Stimulated activated CD8-positive, alpha-beta memory T cell treated with anti-CD3 and anti-CD28 coated beads, Interleukin-12 subunit alpha, Interleukin-12 subunit beta, amount 100 ng/mL, for 24 hours (primary cell): Measurements from ENCODE around the gene SGSM2.

Experiments
- DNase-seq: peaks from one replicate; pipeline ENCODE4 v3.0.0-alpha.2; 2020; ENCODE audit errors: extremely low read depth

SGSM2 gene

DNA sequence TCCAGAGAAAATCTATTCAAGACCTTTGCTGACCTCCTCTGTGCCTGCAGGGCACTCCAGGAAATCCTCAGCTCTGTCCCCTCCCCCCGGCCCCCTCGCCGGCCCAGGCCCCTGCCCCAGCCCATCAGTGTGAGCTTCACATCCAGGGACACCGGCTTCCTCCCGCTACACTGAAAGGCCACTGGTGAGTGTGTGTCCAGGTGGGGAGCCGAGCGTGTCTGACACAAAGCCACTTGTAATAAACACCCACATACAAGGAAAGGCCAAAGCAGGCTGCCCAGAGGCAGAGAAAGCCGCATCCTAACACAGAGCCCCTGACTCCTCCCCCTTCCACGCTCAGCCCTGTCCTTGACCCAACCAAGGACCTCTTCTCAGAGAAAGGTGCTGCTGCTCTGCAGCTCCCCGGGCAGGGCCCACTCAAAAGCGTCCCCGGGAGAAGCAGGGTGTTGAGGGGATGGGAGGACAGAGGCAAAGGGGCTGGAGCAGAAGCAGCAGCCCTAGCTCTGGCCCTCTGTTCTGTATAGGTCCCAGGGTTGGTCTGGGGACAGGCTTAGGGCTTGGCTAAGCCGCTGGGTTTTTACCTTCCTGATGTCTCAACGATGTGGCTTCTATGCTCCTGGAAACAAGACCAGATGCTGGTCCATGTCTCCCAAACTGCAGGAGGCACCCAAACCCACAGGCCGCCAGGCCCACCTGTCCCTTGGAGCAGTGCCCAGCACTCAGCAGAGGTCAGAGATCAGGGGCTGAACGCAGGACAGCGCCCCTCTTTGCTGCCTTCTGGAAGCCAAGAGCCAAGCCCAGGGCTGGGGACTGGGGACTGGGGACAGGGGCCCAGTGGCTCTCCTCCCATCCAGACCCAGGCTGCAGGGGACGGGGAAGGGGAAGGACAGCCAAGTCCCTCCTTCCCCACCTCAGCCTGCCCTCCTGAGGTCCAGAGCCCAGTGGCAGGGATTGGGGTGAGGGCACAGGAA is 48.2 kb downstream of the SGSM2 start:
- no peak for DNase-seq

DNA sequence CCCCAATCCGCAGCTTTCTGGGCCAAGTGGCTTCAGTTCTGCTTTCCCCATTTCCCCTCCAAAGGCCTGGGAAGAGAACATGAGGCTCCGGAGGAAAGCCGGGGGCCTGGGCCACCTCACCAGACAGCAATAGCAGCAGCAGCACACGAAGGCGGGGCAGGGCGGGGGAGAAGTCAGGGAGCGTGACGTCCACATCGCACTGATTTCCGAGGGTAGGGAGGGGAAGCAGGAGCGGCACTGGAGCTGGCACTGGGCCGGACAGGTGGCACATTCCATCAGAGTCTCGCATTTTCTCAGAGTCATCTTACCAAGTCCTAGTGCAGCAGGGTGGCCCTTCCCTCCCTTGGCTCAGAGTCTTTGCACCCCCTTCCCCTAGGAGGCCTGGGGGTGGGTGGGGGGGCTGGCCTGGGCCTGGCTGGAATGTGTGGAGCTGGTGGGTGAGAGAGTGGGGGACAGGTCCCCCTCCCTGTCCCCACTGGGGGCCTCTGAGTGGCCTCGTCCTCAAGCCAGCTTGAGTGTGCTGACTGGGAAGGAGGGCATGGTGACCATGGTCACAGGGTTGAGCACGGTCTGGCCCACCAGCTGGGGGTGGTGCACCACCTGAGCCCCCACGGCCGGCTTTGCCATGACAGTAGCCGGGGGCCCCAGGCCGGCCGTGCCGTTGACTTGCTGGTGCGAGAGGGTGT is 49.2 kb downstream of the SGSM2 start:
- DNase-seq: no peak

DNA sequence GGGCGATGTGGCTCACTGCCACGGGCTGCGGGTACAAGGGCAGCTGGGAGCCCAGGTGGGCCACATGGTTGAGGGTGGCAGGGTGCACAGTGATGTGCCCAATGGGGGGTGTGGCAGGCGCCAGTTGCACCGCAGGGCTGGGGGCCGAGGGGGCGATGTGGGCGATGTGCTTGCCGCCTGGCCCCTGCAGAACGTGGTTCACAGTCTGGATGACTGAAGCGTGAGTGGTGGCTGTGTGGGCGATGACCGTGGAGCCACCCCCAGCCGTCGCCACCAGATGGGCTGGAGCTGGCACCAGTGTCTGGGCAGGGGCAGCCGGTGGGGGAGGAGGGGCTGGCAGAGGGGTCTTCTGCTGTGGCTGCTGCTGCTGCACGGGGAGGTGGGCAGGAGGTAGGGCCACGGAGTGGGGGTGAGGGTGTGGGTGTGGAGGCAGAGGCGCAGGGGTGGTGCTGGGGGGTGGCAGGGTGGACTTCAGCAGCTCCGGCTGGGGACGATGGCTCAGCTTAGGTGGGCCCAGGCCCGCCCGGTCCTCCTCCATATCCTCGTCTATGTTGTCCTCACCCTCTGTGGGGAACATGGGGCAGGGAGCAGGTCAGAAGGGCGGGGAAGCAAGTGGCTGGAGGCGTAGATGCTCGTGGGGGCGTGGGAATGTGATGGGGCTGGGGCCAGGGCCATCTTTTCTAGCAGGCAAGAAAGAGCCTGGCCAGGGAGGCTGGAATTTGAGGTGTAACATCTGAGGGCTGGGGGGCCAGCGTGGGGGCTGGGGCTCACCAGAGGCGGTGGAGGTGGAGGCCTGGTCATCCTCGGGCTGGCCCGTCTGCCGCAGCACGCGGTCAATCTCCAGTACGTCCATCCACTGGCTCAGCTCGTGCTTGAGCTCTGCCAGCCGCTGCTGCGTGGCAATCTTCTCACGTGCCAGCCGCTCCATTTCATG is 50.1 kb downstream of the SGSM2 start:
- no peak for DNase-seq

DNA sequence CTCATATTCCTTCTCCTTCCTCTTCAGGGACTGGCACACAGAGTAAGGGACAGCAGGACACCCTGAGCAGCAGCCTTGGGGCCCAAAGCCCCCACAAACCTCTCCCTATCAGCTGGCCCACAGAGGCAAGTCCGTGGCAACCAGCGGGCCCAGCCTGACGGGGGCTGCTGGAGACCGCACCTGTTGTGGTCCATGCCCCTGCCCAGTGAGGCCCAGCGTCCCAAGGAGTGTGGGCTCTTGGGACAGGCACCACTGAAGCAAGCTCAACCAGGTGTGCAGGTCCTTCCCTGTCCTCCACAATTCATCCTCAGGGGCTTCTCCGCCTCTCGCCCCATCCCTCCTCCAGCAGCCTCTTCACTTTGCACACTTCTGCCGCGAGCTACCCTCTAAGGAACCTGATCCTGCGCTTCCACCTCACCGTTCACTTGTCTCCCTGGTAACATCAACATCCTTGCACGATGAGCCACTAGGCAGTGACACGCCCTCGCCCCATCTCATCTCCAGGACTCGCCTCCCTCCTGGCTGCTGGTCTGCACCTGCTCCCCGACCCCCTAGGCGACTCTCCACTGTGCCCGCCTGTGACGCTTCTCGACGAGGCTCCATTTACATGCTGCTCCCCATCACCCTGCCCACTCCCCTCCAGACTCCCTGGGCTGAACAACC is 50.9 kb downstream of the SGSM2 start:
- DNase-seq: no peak

DNA sequence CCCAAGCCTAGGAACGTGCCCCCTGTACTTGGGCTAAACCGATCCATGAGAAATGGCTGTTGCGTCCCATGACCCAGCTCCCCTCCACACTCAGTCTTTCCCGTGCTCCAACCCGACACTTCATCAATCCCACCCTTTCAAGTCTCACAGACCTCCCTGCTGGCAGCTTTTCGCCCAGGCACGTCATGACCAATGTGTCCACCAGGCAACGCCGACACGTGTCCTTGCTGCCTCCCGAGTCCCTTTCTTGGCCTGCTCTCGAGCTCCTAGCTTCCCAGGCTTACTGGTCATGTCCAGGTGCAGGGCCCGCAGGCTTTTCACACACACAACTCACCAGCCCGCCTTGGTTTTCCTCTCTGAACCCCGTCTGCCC is 51.4 kb downstream of the SGSM2 start:
- no peak for DNase-seq

DNA sequence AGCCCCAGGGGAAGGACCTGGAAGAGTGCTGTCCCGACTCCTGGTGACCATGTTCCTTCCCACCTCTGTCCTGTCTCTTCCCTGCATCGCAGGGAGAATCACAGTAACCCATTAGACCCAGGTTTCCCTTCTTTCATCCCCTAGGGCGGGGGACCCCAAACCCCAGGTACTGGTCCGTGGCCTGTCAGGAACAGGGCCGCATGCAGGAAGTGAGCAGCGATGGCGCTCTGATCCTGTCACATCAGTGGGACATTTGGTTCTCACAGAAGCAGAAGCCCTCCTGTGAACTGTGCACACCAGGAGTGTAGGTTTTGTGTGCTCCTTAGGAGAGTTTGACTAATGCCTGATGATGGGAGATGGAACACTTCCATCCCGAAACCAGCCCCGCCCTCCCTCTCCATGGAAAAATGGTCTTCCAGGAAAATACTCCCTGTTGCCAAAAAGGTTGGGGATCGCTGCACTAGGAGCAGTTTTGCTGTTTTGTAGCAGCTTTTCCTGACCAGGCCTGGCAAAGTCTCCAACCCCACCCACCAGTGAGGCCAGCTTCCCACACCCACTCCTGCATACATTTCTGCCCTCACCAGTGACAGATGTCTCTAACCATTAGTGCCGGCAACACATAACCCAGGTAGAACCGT is 53.0 kb downstream of the SGSM2 start:
- DNase-seq: no peak

DNA sequence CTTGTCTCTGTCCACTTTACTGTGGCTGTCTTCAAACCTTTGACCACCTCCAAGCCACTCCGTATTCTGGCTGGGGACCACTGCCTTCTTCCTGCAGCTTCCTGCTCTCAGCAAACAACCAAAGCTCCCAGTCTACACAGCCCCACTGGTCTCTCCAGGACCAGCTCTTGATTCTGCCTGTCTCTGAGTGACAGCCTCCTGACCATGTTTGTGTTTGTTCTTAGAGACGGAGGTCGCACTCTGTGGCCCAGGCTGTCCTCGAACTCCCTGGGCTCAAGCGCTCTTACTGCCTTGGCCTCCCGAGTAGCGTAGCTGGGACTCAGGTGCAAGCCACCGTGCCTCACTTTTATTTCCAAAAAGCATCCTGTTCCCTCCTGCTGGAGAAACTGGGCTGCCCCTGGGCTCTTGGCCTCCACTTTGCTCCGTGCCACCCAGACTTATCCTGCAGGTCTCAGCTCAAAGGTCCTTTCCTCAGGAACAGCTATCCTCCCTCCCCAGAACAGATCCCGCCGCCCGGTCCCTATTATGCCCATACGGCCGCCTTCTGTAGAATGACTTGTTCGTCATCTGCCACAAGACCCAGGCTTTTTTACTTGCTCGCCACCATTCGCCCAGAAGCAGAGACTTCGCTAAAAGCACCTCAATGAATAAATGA is 54.4 kb downstream of the SGSM2 start:
- DNase-seq: no peak

DNA sequence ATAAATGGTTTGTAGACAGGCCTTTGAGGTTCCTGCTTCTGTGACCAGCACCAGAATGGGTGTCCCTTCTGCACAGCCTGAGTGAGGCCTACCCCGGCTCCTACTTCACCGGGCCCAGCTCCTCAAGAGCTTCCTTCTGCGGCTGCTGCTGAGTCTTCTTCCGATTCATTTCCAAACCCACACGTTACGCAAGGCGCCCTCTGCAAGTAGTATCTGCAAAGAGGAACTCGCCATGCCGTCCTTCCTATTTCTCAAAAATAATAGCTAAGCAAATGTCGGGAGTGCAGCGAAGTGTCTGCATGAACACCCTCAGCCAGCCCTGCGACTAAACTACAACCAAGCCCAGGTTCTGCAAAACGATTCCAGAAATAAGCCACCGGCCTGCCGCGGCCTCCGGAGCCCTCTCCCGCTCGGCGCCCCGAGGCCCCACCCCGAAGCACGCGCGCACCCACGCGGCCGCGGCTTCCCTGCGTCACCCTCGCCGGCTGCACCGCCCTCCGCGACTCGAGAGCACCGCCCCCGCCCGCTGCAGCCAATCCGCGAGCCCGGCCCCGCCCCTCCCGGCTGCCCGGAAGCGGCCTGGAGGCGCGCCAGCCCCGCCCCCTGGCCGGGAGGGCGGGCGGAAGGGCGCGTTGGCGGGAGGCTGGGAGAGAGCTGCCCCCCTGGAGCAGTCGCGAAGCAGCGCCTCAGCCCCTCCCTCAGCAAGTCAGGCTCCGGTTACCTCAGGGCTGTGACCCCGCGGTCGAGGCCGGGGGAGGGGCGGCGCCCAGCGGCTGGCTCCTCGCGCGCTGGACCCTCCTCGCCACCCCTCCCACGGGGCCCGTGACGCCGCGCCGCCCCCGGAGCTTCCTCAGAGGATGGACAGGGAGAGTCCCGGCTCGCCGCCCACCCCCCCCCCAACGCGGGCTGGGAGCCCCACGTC is 55.2 kb downstream of the SGSM2 start:
- DNase-seq: peak; percentile 97

DNA sequence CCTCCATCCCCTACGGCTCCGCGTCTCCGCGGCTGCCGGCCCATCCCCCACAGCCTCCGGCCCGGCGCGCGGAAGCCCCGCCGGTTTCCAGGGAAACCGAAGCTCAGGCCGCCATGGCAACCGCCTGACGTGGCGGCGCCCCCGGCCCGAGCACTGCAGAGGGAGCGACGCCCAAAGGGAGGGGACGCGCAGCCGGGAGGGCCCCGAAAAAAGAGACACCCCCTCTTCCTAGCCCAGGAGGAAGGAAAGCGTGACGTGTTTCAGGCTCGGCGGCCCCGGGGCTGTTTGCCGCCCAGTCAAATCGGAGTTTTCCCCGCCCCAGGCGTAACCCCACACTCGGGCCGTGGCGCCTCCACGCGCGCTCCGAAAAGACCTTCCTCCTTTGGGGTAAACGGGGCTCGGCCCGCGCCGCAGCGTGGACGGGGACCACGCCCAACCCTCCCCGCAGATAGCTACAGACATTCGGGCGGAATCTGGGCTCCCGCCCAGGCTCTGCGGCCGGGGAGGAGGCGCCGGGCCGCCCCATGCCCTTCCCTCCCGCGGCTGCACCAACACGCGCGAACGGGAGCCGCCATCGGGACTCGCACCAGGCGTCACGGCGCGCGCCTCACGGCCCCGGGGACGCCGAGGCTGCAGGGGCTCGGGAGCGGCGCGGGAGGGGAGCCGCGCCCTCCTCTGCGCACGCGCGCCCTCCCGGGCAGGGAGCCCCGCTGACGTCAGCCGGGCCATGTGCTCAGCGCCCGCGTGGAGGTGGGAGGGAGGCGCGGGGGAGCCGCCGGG is 56.1 kb downstream of the SGSM2 start:
- DNase-seq: no peak

DNA sequence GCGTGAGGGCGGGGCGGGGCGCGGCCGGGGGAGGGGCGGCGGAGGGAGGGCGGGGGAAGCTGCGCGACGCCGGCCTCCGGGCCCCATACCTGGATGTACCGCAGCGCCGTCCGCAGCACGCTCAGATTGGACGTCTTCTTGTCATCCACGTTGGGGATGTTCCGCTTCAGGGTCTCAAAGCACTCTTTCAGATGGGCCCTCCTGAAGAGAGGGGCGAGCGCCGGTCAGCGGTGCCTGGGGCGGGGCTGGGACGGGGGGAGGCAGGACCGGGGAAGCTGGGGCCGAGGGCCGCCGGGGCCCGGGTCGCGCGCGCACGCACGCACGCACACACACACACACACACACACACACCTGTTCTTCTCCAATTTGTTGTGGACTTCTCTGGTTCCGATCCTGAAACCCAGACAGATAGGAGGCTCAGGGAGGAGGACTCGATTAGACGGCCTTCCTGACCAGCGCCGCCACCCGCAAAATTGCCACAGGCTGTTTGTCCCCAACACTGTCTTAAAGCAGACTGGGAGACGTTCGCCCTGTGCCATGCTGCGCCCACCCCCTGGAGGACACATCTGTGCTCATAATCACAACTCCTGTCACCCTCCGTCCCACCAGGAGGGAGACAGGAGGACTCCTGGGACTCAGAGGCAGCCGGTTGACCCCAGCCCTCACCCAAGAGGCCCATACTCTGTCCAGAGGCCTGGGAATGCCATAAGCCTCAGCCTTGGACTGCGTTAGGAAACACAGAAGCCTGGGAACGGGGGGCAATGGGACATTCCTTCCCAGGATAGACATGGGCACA is 56.9 kb downstream of the SGSM2 start:
- DNase-seq: no peak

DNA sequence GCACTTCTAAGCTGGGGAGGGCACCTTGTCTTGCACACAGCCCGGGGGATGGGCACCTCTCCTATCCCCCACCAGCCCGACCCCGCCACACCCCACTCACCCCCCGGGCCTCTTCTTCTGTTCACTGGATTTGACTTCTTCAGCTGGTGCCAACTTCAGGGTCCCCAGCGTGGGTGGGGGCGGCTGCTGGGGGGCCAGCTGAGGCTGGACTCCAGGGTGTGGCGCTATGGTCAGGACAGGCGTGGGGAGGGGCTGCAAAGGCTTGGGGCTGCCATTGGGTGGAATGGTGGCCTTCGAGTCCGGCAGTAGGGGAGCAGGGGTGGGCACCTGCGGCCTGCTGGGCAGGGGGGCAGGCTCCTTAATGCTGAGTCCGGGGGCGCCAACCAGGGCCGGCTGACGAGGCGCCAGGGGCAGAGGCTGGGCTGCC is 57.5 kb downstream of the SGSM2 start:
- no peak for DNase-seq

DNA sequence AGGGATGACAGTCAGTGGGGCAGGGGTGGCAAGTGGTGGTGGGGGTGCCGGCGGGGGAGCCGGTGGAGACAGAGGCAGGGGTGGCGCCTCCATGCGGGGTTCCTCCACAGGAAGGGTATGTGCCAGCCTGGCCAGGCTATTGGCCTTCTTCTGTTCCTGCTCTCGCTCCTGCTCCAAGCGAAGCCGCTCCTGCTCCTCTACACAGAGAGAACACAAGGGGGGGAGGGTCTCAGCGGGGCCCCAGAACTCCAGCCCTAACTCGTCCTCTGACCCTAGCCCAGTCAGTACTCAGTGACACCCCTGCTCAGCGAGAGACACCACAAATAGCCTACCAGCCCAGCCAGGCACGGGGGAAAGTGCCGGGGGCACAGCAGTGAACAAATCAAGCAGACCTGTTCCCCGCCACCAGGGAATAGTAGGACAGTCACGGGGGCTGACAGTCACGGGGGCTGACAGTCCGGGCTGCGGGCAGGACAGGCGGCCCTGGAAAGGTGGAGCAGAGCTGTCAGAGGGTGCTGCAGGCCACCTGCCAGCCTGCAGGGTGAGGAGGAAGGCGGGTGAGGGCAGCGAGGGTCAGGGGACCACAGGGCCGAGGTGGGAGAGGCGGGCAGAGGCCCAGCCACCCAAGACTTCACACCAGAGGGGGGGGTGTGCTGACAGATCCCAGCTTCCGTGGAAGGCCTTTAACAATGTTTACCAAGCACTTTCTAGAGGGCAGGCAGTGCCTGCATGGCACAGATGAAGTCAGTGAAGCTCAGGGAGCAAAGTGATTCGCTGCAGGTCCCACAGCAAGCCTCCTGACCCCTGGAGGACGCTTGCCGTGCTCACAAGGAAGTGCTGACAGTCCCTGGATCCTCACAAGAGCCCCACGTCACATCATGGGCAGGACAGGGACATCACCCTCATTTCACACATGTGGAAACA is 58.2 kb downstream of the SGSM2 start:
- DNase-seq: no peak

DNA sequence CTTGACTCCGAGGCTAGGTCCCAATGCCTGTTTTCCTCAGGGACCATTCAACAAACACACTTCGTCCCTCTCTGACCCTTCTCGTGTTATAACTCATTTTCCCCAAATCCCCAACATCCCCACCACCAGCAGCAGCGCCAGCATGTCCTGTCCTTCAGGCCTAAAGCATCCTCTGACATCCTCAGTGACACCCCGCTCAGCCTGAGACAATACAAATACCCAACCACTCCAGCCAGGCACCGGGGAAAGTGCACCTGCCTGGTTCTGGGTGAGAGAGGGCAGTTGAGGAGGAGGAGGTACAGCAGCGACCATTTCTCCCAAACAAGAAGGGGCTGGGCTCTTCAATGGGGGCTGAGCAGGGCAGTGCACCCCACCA is 58.9 kb downstream of the SGSM2 start:
- no peak for DNase-seq

DNA sequence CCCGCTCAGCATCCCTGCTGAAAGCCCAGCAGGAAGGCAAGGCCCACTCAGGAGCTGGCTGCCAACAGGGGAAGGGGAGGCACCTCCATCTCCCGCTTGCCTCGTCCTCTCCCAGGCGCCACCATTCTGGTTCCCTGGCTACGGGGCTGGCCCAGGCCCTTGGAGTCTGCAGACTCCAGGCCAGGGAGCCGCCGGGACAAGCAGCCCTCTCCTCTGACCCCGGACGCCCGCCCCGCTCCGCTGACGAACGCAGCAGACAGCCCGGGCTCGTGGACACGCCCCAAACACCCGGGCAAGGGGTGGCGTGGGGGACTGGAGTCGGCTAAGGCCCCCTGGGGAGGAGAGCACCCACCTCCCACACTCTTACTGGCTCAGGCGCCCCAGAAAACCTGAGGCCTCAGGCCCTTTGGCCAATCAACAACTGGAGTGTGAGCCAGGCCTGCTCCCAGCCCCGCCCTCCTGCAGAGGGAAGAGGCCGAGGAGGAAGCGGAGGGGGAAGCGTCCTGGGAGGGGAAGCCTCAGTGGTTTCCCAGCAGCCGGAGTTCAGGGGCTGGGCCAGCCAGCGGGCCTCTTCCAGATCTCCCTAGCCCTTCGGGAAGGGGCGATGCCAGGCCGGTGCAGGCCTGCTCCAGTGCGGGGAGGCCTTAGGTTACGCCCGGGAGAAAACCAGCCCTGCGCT is 59.4 kb downstream of the SGSM2 start:
- no peak for DNase-seq

DNA sequence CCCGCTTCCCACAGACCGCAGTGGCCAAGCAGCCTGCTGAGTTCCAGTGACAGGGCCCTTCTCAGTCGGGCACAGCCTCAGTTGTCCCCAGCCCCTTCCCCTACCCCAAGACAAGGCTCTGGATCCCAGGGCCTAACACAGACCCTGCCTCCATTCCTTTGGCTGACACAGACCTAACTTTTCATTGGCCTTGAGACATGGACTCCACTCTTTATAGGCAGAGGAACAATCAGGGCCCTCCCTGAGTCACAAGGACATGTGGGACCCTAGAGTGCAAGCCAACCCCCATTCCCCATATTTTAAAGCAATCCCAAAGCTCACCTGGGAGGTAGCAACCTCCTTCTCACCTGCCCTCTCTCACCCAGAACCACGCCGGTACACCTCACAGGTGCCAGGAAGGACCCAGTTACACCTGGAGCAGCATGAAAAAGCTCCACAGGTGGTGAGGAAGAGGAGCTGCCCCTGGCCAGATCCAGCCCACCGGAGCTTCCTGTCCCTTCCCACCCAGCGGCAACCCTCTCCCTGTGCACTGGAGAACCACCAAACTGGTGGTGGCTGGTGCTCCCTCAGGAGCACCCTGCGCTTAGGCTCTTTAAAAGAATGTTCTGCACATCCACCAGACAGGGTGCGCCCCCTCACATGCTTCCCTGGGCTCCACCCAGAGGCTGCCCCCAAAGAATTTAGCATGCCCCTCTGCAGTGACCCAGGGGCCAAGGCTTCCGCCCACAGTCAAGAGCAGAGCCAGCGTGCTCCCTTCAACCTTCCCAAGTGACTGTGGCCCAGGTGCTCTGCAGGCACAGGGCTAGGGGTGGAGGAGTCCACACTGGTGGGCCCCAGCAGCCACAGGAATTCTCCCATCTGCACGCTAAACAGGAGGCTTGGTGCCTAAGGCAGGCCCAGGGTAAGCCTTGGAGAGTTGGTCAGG is 60.2 kb downstream of the SGSM2 start:
- DNase-seq: no peak
